T1000 (cell line): ENCODE measurements around the gene MAP4K4.

ENCODE experiments used
- DNase-seq: peaks from one replicate; lab custom pipeline; 2025; ENCODE audit warnings: mixed read lengths; lab: John Stamatoyannopoulos, UW

Gene MAP4K4

GRCh38 chr2:101692766-101693165 is 4.7 kb upstream of the MAP4K4 start:
- no peak for DNase-seq

- no peak for DNase-seq
Observed at GRCh38 chr2:101693991-101694588, 3.4 kb upstream of the MAP4K4 start.

GRCh38 chr2:101696272-101697123 is 1.0 kb upstream of the MAP4K4 start:
- no peak for DNase-seq

- DNase-seq, result no peak
Observed at GRCh38 chr2:101698014-101698843, 722 bp downstream of the MAP4K4 start.

GRCh38 chr2:101698844-101699754 is 1.6 kb downstream of the MAP4K4 start:
- DNase-seq, result no peak

- no peak for DNase-seq
Observed at GRCh38 chr2:101699755-101700461, 2.4 kb downstream of the MAP4K4 start.

GRCh38 chr2:101704046-101704466 is 6.5 kb downstream of the MAP4K4 start:
- no peak for DNase-seq

- no peak for DNase-seq
Observed at GRCh38 chr2:101704816-101705578, 7.5 kb downstream of the MAP4K4 start.

GRCh38 chr2:101706121-101706818 is 8.8 kb downstream of the MAP4K4 start:
- no peak for DNase-seq

GRCh38 chr2:101706819-101707177 is 9.3 kb downstream of the MAP4K4 start:
- no peak for DNase-seq

- no peak for DNase-seq
Observed at GRCh38 chr2:101710036-101710435, 12.5 kb downstream of the MAP4K4 start.

GRCh38 chr2:101710471-101711318 is 13.2 kb downstream of the MAP4K4 start:
- DNase-seq, result no peak

- no peak for DNase-seq
Observed at GRCh38 chr2:101714118-101714517, 16.6 kb downstream of the MAP4K4 start.

GRCh38 chr2:101717071-101717845 is 19.8 kb downstream of the MAP4K4 start:
- no peak for DNase-seq

- no peak for DNase-seq
Observed at GRCh38 chr2:101718479-101718878, 21.0 kb downstream of the MAP4K4 start.

- DNase-seq, result no peak
Observed at GRCh38 chr2:101718993-101719571, 21.6 kb downstream of the MAP4K4 start.

GRCh38 chr2:101720732-101721131 is 23.2 kb downstream of the MAP4K4 start:
- DNase-seq, result no peak
